ENCODE results near the gene GPR162. TPM values are rescaled to one million over a fixed set of nuclear protein-coding genes. Genes with fewer than 3 reads are reported as not detected.

Gene GPR162
- total and polyA plus RNA-seq, 2 experiments from 2014 or later, result 2.3 TPM

DNA sequence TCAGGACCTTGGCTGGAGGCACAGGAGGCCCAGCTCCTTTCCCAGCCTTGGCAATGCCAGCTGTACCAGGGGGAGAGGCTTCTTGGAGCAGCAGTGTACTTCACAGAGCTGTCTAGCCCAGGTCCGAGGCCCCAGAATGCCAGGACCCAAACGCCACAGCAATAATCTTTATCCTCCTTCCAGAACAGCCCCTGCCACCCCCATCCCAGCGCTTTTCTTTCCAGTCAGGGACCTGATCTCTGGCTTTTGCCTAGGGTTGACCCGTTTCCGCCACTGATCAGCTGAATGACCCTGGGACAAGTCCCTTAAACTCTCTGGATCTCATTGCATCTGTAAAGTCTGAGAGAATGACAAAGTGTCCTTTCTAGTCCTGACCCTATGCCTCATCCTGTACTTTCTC, 44.2 kb upstream of the GPR162 start:
- TF ChIP-seq EZH2phosphoT487 (IDR thresholded peaks at IDR 0.05; ENCODE audit: low read depth, severe bottlenecking, unreplicated experiment) (no peak), EZH2 (IDR thresholded peaks at IDR 0.05; ENCODE audit: borderline replicate concordance) (no peak)
- TF ChIP-seq, protein P1, sequence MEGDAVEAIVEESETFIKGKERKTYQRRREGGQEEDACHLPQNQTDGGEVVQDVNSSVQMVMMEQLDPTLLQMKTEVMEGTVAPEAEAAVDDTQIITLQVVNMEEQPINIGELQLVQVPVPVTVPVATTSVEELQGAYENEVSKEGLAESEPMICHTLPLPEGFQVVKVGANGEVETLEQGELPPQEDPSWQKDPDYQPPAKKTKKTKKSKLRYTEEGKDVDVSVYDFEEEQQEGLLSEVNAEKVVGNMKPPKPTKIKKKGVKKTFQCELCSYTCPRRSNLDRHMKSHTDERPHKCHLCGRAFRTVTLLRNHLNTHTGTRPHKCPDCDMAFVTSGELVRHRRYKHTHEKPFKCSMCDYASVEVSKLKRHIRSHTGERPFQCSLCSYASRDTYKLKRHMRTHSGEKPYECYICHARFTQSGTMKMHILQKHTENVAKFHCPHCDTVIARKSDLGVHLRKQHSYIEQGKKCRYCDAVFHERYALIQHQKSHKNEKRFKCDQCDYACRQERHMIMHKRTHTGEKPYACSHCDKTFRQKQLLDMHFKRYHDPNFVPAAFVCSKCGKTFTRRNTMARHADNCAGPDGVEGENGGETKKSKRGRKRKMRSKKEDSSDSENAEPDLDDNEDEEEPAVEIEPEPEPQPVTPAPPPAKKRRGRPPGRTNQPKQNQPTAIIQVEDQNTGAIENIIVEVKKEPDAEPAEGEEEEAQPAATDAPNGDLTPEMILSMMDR (IDR thresholded peaks at IDR 0.05; ENCODE audit: poor library complexity), result no peak
- H3K4me2 ChIP-seq, result peak overlapping the region; percentile 89
- peak; percentile 2 for DNase-seq (ENCODE audit: low spot score)
- no peak overlapping the region for H2AFZ ChIP-seq
- H3K36me3 ChIP-seq (replicated peaks; ENCODE audit: insufficient read depth, low read depth), result no peaks in the 10 kb centered on the region
- WGBS (ENCODE audit: low lambda C conversion rate, missing lambda C conversion rate), result 92% methylated on average over 5 of the region's 5 CpGs
- peaks cover 39% of the 10 kb centered on the region for H3K4me1 ChIP-seq (ENCODE audit: insufficient read depth)
- no peaks in the 10 kb centered on the region for H4K20me1 ChIP-seq (ENCODE audit: insufficient read depth, poor library complexity, severe bottlenecking)
- H3K9me2 ChIP-seq (replicated peaks; ENCODE audit: insufficient read depth), result no peaks in the 10 kb centered on the region
- no peaks in the 10 kb centered on the region for H3K79me2 ChIP-seq
- H3K4me3 ChIP-seq, result no peak overlapping the region
- no peaks in the 10 kb centered on the region for H3K9me3 ChIP-seq (ENCODE audit: low read depth)
- H3K27me3 ChIP-seq, result no peaks in the 10 kb centered on the region
- no peak overlapping the region for H3K27ac ChIP-seq

DNA sequence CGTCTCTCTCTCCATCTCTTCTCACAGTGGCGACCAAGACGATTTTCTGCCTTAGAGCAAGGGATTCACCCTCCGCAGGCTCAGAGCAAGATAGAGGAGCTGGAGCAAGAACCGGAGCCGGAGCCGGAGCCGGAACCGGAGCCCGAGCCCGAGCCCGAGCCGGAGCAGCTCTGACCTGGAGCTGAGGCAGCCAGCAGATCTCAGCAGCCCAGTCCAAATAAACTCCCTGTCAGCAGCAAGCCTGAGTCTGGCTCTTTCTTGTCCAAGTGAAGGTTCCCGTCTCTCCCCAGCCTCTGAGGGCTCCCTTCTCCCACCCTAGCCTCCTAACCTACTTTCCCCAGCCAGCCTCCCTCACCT, 43.4 kb upstream of the GPR162 start:
- Histone ChIP-seq H3K27me3 (no peaks in the 10 kb centered on the region), H3K36me3 (replicated peaks; ENCODE audit: insufficient read depth, low read depth) (no peaks in the 10 kb centered on the region), H3K9me2 (replicated peaks; ENCODE audit: insufficient read depth) (no peaks in the 10 kb centered on the region), H3K4me3 (no peak overlapping the region), H4K20me1 (ENCODE audit: insufficient read depth, poor library complexity, severe bottlenecking) (no peaks in the 10 kb centered on the region), H3K4me2 (peak overlapping the region; percentile 89), H3K27ac (peak overlapping the region; percentile 47), H3K4me1 (ENCODE audit: insufficient read depth) (peaks cover 39% of the 10 kb centered on the region), H2AFZ (peak overlapping the region; percentile 40), H3K9me3 (ENCODE audit: low read depth) (no peaks in the 10 kb centered on the region), H3K79me2 (no peaks in the 10 kb centered on the region)
- DNase-seq (ENCODE audit: low spot score), result peak; percentile 59
- TF ChIP-seq EZH2phosphoT487 (IDR thresholded peaks at IDR 0.05; ENCODE audit: low read depth, severe bottlenecking, unreplicated experiment), result no peak
- TF ChIP-seq, protein P1 (IDR thresholded peaks at IDR 0.05; ENCODE audit: poor library complexity), result no peak
- WGBS (ENCODE audit: low lambda C conversion rate, missing lambda C conversion rate), result 29% methylated on average over 14 of the region's 14 CpGs

DNA sequence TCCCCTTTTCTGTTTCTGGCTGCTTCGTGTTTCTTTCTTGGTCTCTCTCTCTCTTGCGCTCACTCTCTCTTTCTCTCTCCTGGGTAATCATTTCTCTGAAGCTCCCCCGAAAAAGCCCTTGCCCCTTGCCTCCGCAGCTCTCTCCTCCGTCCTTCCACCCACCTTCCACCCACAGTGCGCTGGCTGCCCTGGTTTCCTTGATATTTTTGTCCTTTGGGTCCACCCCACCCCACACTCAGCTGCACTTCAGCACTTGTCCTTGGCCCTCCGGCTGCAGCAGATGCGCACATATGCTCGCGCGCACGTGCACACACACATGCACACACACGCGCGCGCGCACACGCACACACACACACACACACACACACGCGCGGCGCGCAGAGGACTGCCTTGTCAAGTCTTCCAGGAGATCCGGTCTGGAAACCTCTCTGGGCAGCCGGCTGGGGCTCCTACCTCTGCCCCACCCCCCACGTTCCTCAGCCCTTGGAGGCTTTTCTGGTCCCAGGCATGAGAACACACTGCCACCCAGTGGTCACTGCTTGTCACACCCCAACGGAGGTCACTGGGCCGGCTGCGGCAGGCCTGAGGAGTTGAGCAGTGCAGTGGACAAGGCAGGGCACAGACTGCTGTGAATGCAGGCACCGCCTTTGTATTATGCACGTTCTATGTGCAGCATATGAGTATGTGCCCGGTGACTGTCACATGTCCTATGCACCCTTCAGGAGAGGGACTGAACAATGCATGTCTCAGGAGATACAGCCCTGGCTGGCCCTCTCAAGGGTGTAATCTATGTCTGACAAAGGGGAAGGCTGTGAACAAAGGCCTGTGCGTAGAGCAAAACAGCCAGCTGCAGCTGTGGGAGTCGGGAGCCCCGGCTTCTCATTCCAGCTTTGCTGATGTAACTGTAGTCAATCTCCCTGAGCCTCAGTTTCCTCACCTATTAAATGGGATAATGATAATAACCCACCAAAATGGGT, 42.8 kb upstream of the GPR162 start:
- WGBS (ENCODE audit: low lambda C conversion rate, missing lambda C conversion rate), result 8% methylated on average over 34 of the region's 35 CpGs
- Histone ChIP-seq H3K9me2 (replicated peaks; ENCODE audit: insufficient read depth) (no peaks in the 10 kb centered on the region), H3K4me2 (peak overlapping the region; percentile 89), H3K36me3 (replicated peaks; ENCODE audit: insufficient read depth, low read depth) (no peaks in the 10 kb centered on the region), H3K4me3 (peak overlapping the region; percentile 14), H3K9me3 (ENCODE audit: low read depth) (no peaks in the 10 kb centered on the region), H3K27ac (peak overlapping the region; percentile 47), H3K79me2 (no peaks in the 10 kb centered on the region), H3K4me1 (ENCODE audit: insufficient read depth) (peaks cover 33% of the 10 kb centered on the region), H2AFZ (peak overlapping the region; percentile 40), H3K27me3 (no peaks in the 10 kb centered on the region), H4K20me1 (ENCODE audit: insufficient read depth, poor library complexity, severe bottlenecking) (no peaks in the 10 kb centered on the region)
- TF ChIP-seq, protein P1 (IDR thresholded peaks at IDR 0.05; ENCODE audit: poor library complexity), result peak; percentile 97
- TF ChIP-seq EZH2 (IDR thresholded peaks at IDR 0.05; ENCODE audit: borderline replicate concordance), result no peak
- no peak for TF ChIP-seq EZH2phosphoT487 (IDR thresholded peaks at IDR 0.05; ENCODE audit: low read depth, severe bottlenecking, unreplicated experiment)
- DNase-seq (ENCODE audit: low spot score), result peak; percentile 98

All from hepatocyte (in vitro differentiated cells).